PC-3 (cell line): ENCODE results near the gene BTBD17.

Experiments used
- CTCF ChIP-seq: fragments of 300-600 bp; sonication (generic); conservative IDR thresholded peaks from 2 replicates; pipeline ENCODE4 v1.5.1; 2017; ENCODE audit warnings: antibody characterized with exemption, low read depth, mild to moderate bottlenecking, low read length
- EZH2 ChIP-seq: fragments of 300-600 bp; sonication (generic); IDR thresholded peaks from one replicate; pipeline ENCODE4 v1.6.1; 2017; ENCODE audit warnings: antibody characterized with exemption, mild to moderate bottlenecking, low read length; ENCODE audit not compliant: unreplicated experiment
- EZH2phosphoT487 ChIP-seq: fragments of 300-600 bp; sonication (generic); IDR thresholded peaks from 2 replicates; pipeline ENCODE4 v1.6.1; 2018; ENCODE audit warnings: mild to moderate bottlenecking, antibody characterized with exemption, low read length, borderline replicate concordance

DNA sequence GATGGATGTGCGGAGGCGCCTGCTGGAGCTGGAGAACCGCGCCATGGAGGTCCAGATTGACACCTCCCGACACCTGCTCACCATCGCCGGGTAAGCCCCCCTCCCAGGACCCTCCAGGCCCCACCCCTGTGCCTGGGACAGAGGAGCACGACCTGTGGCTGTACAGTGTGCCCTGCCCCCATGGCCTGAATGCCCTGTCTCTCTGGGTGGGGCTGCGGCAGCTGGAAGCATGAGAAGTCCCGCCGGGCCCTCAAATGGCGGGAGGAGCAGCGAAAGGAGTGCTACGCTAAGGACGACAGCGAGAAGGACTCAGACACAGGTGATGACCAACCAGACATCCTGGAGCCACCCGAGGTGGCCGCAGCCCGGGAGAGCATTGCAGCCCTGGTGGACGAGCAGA, 11.2 kb downstream of the BTBD17 start:
- no peak for TF ChIP-seq CTCF
- no peak for TF ChIP-seq EZH2phosphoT487
- TF ChIP-seq EZH2 = no peak
